ENCODE measurements around the gene FUT3.

Gene FUT3

DNA sequence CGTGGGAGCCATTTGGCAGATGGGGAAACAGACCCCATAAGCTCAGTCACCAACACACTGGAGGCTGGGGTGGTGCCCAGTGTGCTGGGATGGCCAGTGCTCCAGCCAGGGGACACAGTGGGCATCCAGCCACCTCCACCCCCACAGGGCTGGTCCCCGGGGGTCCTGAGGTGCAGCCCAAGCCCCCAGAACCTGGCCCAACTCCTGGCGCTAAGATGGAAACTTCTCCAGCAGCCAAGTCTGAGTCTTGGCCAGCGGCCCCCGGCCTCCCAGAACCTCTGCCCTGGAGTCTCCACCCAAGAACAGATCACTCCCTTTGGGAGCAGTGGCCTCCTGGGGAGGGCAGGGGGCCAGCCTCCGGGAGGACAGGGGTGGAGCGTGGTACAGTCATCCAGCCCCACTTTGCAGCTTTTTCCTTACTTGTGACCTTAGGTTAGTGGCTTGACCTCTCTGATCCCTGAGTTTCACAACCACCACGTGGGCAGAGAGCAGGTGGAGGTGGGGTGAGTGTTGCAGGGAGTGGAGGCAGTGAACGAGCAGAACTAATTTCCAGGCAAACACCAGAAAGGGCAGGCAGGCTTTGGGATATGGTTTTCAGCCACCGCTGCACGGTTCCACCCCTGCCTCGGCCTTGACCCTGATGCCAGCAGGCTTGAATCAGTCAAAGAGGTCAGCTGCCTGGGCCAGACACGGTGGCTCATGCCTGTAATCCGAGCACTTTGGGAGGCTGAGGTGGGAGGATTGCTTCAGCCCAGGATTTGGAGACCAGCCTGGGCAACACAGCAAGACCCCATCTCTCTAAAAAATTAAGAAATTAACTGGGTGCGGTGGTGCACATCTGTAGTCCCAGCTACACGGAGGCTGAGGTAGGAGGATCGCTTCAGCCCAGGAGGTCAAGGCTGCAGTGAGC, 50.6 kb downstream of the FUT3 start:
- no peak for DNase-seq (ENCODE audit: low spot score)

DNA sequence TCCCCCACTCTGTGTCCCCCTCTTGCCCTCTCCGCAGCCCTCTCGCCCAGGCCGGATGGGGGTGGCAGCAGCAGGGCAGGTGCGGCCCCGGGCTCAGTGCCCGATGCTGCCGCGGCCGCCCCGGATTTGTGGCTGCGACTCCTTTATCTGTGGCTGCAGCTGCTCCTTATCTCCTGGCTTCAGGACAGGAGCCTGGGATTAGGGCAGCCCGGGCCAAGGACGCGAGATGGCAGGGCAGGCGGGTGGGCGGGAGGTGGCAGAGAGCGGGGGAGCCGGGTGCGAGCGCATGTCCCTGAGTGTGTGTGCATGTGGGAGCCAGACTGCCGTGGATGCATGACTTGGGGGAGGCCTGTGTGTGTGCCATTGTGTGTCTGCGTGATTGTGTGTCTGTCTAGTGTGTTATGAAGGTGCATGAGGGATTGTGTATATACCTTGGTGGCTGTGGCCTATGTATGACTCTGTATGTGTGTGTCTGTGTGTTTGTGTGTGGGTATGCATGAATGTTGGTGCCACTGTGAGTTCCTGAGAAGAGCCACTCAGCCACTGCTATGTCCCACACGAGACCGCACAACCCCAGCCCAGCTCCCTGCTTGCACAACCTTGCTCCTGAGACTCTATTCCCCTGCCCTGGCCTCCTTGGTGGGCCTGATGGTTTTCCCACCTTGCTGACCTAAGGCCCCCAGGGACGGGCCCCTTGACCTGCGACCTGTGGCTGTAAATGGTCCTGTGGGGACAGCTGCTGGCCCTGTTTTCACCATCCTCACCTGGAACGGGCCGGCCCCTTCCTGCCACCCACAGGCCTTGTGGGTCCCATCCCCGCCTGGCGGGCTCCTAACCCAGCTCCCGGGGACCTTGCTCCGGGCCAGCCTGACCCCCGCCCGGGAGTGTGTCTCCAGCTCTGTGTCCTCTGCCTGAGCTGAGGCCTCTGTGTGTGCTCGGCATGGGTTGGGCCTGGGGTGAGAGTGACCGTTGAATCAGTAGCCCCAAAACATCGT, 51.7 kb downstream of the FUT3 start:
- DNase-seq (ENCODE audit: low spot score) = no peak

DNA sequence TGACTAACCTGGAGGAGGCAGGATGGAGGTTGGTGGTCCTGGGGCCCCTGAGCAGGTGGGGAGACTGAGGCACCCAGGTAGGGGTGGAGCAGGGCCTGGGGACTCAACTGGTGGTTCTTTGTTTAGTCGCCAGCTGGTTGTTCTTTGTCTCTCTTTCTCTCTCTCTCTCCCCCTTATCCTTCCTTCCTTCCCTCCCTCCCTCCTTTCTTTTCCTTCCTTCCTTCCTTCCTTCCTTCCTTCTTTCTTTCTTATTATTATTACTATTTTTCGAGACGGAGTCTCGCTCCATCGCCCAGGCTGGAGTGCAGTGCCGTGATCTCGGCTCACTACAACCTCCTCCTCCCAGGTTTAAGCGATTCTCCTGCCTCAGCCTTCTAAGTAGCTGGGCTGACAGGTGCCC, 53.0 kb downstream of the FUT3 start:
- DNase-seq (ENCODE audit: low spot score) = no peak

DNA sequence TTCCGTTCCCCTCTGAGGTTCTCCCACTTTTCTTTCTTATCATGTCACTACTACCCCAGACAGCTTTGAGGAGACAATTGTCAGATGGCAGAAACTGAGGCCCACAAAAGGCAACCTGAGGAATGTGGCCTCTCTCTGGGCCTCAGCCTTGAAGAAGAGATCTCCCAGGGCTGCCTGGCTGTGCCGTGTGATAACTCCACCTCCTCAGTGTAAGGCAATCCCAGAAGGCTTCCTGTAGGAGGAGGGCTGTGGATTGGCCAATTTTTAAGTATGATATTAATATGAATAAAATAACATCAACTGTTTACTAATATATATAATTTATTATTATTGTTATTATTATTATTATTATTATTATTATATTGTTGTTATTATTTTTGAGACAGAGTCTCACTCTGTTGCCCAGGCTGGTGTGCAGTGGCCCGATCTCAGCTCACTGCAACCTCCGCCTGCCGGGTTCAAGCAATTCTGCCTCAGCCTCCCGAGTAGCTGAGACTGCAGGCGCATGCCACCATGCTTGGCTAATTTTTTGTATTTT, 55.8 kb downstream of the FUT3 start:
- DNase-seq (ENCODE audit: low spot score) = no peak

DNA sequence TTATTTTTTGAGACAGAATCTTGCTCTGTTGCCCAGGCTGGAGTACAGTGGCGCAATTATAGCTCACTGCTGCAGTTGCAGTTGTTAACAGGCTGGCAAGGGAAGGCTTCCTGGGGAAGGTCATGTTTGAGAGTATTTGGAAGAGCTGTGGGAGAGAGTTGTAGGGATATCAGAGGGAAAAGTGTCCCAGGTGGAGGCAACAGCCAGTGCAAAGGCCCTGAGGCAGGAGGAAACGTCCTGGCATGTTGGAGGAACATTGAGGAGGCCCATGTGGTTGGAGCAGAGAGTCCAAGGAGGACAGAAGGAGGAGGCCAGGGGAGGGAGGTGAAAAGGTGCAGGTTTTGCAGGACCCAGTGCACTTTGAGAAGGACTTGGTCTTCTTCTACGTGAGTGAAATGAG, 58.1 kb downstream of the FUT3 start:
- DNase-seq (ENCODE audit: low spot score) = no peak

Data from CD4-positive, alpha-beta T cell treated with Interleukin-2 at 100 ng/mL for 4 hours (primary cell).